PC-3 (cell line): Measurements from ENCODE around the gene HDC.

Experiments used
- CTCF ChIP-seq: fragments of 300-600 bp; sonication (generic); conservative IDR thresholded peaks from 2 replicates; pipeline ENCODE4 v1.5.1; 2017; ENCODE audit warnings: antibody characterized with exemption, low read depth, mild to moderate bottlenecking, low read length
- EZH2 ChIP-seq: fragments of 300-600 bp; sonication (generic); IDR thresholded peaks from one replicate; pipeline ENCODE4 v1.6.1; 2017; ENCODE audit warnings: antibody characterized with exemption, mild to moderate bottlenecking, low read length; ENCODE audit not compliant: unreplicated experiment
- EZH2phosphoT487 ChIP-seq: fragments of 300-600 bp; sonication (generic); IDR thresholded peaks from 2 replicates; pipeline ENCODE4 v1.6.1; 2018; ENCODE audit warnings: mild to moderate bottlenecking, antibody characterized with exemption, low read length, borderline replicate concordance

- no peak for TF ChIP-seq CTCF
- no peak for TF ChIP-seq EZH2phosphoT487
- no peak for TF ChIP-seq EZH2
These were observed 36.2 kb downstream of the HDC start for GRCh38 chr15:50229336-50229735.
